SU-DHL-6 (cell line): ENCODE data around the gene PMIS2.

ENCODE experiments used
- H2AFZ ChIP-seq: fragments of 200-600 bp; sonication (generic); 2 replicates; pipeline ENCODE4 v1.6.1; 2014; ENCODE audit warnings: low read depth, mild to moderate bottlenecking, moderate library complexity, mixed read lengths, antibody characterized with exemption, low read length; ENCODE audit not compliant: severe bottlenecking
- H3F3A ChIP-seq: fragments of 200-600 bp; shearing (Covaris generic); 2 replicates; pipeline ENCODE4 v1.6.0; 2016; ENCODE audit warnings: antibody characterized with exemption, mild to moderate bottlenecking; ENCODE audit not compliant: insufficient read depth
- H3K27ac ChIP-seq: fragments of 200-600 bp; sonication (generic); 2 replicates; pipeline ENCODE4 v1.5.1; 2016; ENCODE audit warnings: low read depth, mild to moderate bottlenecking, low read length, moderate library complexity, mixed read lengths
- H3K27me3 ChIP-seq: fragments of 200-600 bp; sonication (generic), shearing (Covaris generic); 2 replicates; pipeline ENCODE4 v1.6.0; 2014; ENCODE audit warnings: mild to moderate bottlenecking, low read length
- H3K36me3 ChIP-seq: fragments of 200-600 bp; sonication (generic); 2 replicates; pipeline ENCODE4 v1.6.1; 2014; ENCODE audit warnings: mild to moderate bottlenecking, low read length, mixed read lengths
- H3K4me2 ChIP-seq: fragments of 300-600, 200-600 bp; shearing (Covaris generic), sonication (generic); 2 replicates; pipeline ENCODE4 v1.6.0; 2014; ENCODE audit warnings: low read length, low read depth, mild to moderate bottlenecking; ENCODE audit not compliant: poor library complexity, severe bottlenecking
- H3K4me3 ChIP-seq: fragments of 200-600 bp; sonication (generic); 2 replicates; pipeline ENCODE4 v1.5.1; 2014; ENCODE audit warnings: antibody characterized with exemption, low read length, mild to moderate bottlenecking, mixed read lengths; ENCODE audit not compliant: insufficient read depth, poor library complexity, severe bottlenecking
- H3K79me2 ChIP-seq: fragments of 200-600 bp; sonication (generic); 2 replicates; pipeline ENCODE4 v1.6.1; 2014; ENCODE audit warnings: mild to moderate bottlenecking, low read length, moderate library complexity; ENCODE audit not compliant: insufficient read depth
- H3K9ac ChIP-seq: fragments of 200-600 bp; sonication (generic); 2 replicates; pipeline ENCODE4 v1.7.0; 2014; ENCODE audit warnings: mild to moderate bottlenecking, low read length
- H3K9me2 ChIP-seq: fragments of 200-600 bp; sonication (generic); replicated peaks from 2 replicates; pipeline ENCODE4 v1.6.1; 2014; ENCODE audit warnings: low read length; ENCODE audit not compliant: insufficient read depth
- H3K9me3 ChIP-seq: fragments of 200-600 bp; sonication (generic); 2 replicates; pipeline ENCODE4 v1.6.1; 2014; ENCODE audit warnings: low read length, mixed read lengths; ENCODE audit not compliant: insufficient read depth
- H4K20me1 ChIP-seq: fragments of 200-600 bp; sonication (generic); 2 replicates; pipeline ENCODE4 v1.6.1; 2014; ENCODE audit warnings: low read depth, mild to moderate bottlenecking, antibody characterized with exemption, low read length, moderate library complexity, mixed read lengths
- CTCF ChIP-seq: fragments of 200-600 bp; sonication (generic); IDR thresholded peaks from one replicate; pipeline ENCODE4 v1.5.1; 2017; ENCODE audit warnings: antibody characterized with exemption, mild to moderate bottlenecking, low read length, moderate library complexity; ENCODE audit not compliant: insufficient read depth, poor library complexity, severe bottlenecking
- EZH2phosphoT487 ChIP-seq: fragments of 200-600 bp; sonication (generic), shearing (Covaris generic); conservative IDR thresholded peaks from 2 replicates; pipeline ENCODE4 v1.6.1; 2018; ENCODE audit warnings: mild to moderate bottlenecking, antibody characterized with exemption, low read length, moderate library complexity, mixed read lengths

PMIS2 gene

GRCh38 chr19:35554076-35554475 lies 31.9 kb upstream of the PMIS2 start:
- Histone ChIP-seq H3K4me2 (no peak overlapping the region), H3K9me2 (no peaks in the 10 kb centered on the region), H3K27me3 (no peaks in the 10 kb centered on the region), H3K9me3 (no peaks in the 10 kb centered on the region), H3K36me3 (no peaks in the 10 kb centered on the region), H3K9ac (no peak overlapping the region), H3K79me2 (no peaks in the 10 kb centered on the region), H2AFZ (no peak overlapping the region), H4K20me1 (no peaks in the 10 kb centered on the region), H3F3A (no peaks in the 10 kb centered on the region), H3K4me3 (no peak overlapping the region), H3K27ac (no peak overlapping the region)
- TF ChIP-seq CTCF (no peak), EZH2phosphoT487 (no peak)

- Histone ChIP-seq H3F3A (no peaks in the 10 kb centered on the region), H3K36me3 (no peaks in the 10 kb centered on the region), H4K20me1 (no peaks in the 10 kb centered on the region), H3K4me3 (no peak overlapping the region), H3K27ac (no peak overlapping the region), H3K9me3 (no peaks in the 10 kb centered on the region), H3K9ac (no peak overlapping the region), H3K9me2 (no peaks in the 10 kb centered on the region), H3K79me2 (no peaks in the 10 kb centered on the region), H3K4me2 (no peak overlapping the region), H2AFZ (no peak overlapping the region), H3K27me3 (no peaks in the 10 kb centered on the region)
- TF ChIP-seq EZH2phosphoT487 (no peak), CTCF (no peak)
Observed at GRCh38 chr19:35555301-35556005, 30.5 kb upstream of the PMIS2 start.

GRCh38 chr19:35556025-35556590 lies 29.9 kb upstream of the PMIS2 start:
- H2AFZ ChIP-seq: no peak overlapping the region
- no peak overlapping the region for H3K27ac ChIP-seq
- TF ChIP-seq CTCF: no peak
- no peak for TF ChIP-seq EZH2phosphoT487
- H3K4me3 ChIP-seq: no peak overlapping the region
- no peak overlapping the region for H3K9ac ChIP-seq
- no peaks in the 10 kb centered on the region for H4K20me1 ChIP-seq
- H3K27me3 ChIP-seq: no peaks in the 10 kb centered on the region
- H3K79me2 ChIP-seq: no peaks in the 10 kb centered on the region
- H3F3A ChIP-seq: no peaks in the 10 kb centered on the region
- H3K9me2 ChIP-seq: no peaks in the 10 kb centered on the region
- H3K4me2 ChIP-seq: no peak overlapping the region
- no peaks in the 10 kb centered on the region for H3K36me3 ChIP-seq
- no peaks in the 10 kb centered on the region for H3K9me3 ChIP-seq
